Measurements from ENCODE around the gene SLC38A9.

SLC38A9 gene

GRCh38 chr5:55625589-55625909 lies 86.6 kb downstream of the SLC38A9 start:
- DNase-seq (ENCODE audit: low read depth) = no peak
- no peak overlapping the region for H3K4me3 ChIP-seq (ENCODE audit: low read depth, low read length)
- TF ChIP-seq CTCF (IDR thresholded peaks at IDR 0.05; ENCODE audit: low read depth, low read length) (no peak), MAX (IDR thresholded peaks at IDR 0.05; ENCODE audit: low read depth, low read length) (no peak), MYC (IDR thresholded peaks at IDR 0.05; ENCODE audit: low read depth, low read length) (no peak), POLR2A (IDR thresholded peaks at IDR 0.05; ENCODE audit: extremely low read depth, insufficient read length) (no peak)

- TF ChIP-seq POLR2A (IDR thresholded peaks at IDR 0.05; ENCODE audit: extremely low read depth, insufficient read length) (no peak), MYC (IDR thresholded peaks at IDR 0.05; ENCODE audit: low read depth, low read length) (no peak), MAX (IDR thresholded peaks at IDR 0.05; ENCODE audit: low read depth, low read length) (no peak), CTCF (IDR thresholded peaks at IDR 0.05; ENCODE audit: low read depth, low read length) (no peak)
- no peak overlapping the region for H3K4me3 ChIP-seq (ENCODE audit: low read depth, low read length)
- DNase-seq (ENCODE audit: low read depth) = no peak
These were observed 87.1 kb downstream of the SLC38A9 start for GRCh38 chr5:55624841-55625588.

- no peak for TF ChIP-seq MYC (IDR thresholded peaks at IDR 0.05; ENCODE audit: low read depth, low read length)
- no peak for TF ChIP-seq CTCF (IDR thresholded peaks at IDR 0.05; ENCODE audit: low read depth, low read length)
- no peak for TF ChIP-seq POLR2A (IDR thresholded peaks at IDR 0.05; ENCODE audit: extremely low read depth, insufficient read length)
- TF ChIP-seq MAX (IDR thresholded peaks at IDR 0.05; ENCODE audit: low read depth, low read length) = no peak
- no peak overlapping the region for H3K4me3 ChIP-seq (ENCODE audit: low read depth, low read length)
- DNase-seq (ENCODE audit: low read depth) = no peak
These were observed 88.3 kb downstream of the SLC38A9 start for GRCh38 chr5:55623789-55624188.

- TF ChIP-seq POLR2A (IDR thresholded peaks at IDR 0.05; ENCODE audit: extremely low read depth, insufficient read length) = no peak
- no peak for TF ChIP-seq CTCF (IDR thresholded peaks at IDR 0.05; ENCODE audit: low read depth, low read length)
- TF ChIP-seq MYC (IDR thresholded peaks at IDR 0.05; ENCODE audit: low read depth, low read length) = no peak
- no peak for TF ChIP-seq MAX (IDR thresholded peaks at IDR 0.05; ENCODE audit: low read depth, low read length)
- DNase-seq (ENCODE audit: low read depth) = no peak
- no peak overlapping the region for H3K4me3 ChIP-seq (ENCODE audit: low read depth, low read length)
These were observed 89.7 kb downstream of the SLC38A9 start for GRCh38 chr5:55622460-55622859.

- DNase-seq (ENCODE audit: low read depth) = no peak
- TF ChIP-seq MAX (IDR thresholded peaks at IDR 0.05; ENCODE audit: low read depth, low read length) = no peak
- no peak overlapping the region for H3K4me3 ChIP-seq (ENCODE audit: low read depth, low read length)
These were observed 90.9 kb downstream of the SLC38A9 start for GRCh38 chr5:55621229-55621628.

GRCh38 chr5:55620766-55621160 lies 91.4 kb downstream of the SLC38A9 start:
- TF ChIP-seq POLR2A (IDR thresholded peaks at IDR 0.05; ENCODE audit: extremely low read depth, insufficient read length) = no peak
- H3K4me3 ChIP-seq (ENCODE audit: low read depth, low read length) = no peak overlapping the region
- no peak for DNase-seq (ENCODE audit: low read depth)

All from NB4 (cell line).